TTC549 (cell line): ENCODE measurements around the gene C10orf62.

Experiments
- FAIRE-seq: peaks from 2 replicates; lab custom pipeline; 2012; peaks lifted over from hg19 to GRCh38; lab: Jason Lieb, UNC

Gene C10orf62

DNA sequence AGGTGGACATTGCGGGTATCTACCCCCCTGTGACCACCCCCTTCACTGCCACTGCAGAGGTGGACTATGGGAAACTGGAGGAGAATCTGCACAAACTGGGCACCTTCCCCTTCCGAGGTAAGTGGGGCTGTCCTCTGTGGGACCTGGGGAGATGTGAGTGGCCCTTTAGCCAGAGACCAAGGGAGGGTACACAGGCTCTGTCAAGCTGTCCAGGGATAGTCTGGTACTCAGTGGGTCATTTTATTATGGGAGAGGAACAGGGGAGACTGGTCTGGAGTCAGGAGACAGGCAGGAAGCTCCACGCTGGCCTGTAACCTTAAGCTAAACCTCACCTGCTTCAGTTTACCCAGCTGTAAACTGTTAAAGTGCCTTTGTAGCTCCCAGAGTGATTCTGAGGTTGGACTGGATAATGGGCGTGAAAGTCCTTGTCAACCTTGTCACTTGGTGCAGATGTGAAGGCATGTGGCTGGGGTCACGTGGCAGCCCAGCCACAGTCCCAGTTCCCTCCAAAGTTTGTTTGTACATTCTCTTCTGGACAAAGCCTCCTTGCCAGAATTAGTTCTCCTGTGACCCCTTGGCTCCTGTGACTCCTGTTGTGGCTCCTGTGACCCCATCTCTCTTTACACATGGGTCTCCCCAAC, 4.6 kb upstream of the C10orf62 start:
- FAIRE-seq, result no peak

GRCh38 chr10:97585439-97585811, 4.1 kb upstream of the C10orf62 start:
- FAIRE-seq, result no peak

DNA sequence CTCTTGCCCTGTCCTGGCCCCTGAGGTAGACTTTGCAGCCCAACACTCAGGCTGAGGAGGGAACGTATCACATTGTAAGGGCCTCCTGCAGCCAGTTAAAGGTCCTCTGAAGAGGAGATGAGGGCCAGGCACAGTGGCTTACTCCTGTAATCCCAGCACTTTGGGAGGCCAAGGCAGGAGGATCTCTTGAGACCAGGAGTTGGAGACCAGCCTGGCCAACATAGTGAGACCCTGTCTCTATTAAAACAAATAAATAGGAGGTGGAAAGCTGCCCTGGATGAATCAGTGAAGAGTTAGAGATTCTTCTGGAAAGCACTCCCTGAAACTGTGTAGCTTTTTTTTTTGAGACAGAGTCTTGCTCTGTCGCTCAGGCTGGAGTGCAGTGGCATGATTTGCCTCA, 2.3 kb upstream of the C10orf62 start:
- FAIRE-seq, result no peak

- no peak for FAIRE-seq
Measured at GRCh38 chr10:97590082-97590747, 694 bp downstream of the C10orf62 start.

DNA sequence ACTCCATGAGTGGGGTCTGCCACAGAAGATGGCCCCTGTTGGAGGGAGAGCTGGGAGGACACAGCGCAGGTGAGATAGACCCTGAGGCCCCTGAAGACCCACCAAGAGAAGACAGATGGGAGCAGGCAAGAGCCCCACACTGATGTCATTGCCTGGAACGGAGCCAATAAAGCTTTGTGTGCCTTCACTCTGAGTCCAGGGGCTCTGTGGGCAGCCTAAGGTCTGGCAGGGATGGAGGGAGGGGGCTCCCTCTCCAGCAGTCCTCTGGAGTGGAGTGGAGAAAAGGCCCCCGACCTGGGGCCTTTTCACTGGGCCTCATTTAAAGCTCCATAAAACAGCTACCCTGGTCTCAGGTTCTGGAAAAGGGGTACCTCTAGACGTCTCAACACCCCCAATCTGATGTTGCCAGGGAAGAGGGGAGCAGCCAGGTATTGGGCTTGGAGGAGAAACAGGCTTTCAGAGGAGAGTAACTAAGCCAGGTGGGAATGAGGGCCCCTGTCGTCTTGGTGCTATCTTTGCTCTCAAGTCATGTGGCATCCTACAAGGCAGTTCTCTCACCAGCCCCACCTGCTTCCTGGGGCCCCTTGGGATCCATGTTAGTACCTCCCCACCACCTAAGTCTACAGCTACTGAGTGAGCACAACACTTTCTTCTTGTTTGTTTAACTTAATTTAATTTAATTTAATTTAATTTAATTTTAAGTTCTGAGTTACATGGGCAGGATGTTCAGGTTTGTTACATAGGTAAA, 1.4 kb downstream of the C10orf62 start:
- FAIRE-seq, result no peak

GRCh38 chr10:97593421-97593820, 3.9 kb downstream of the C10orf62 start:
- FAIRE-seq, result no peak

DNA sequence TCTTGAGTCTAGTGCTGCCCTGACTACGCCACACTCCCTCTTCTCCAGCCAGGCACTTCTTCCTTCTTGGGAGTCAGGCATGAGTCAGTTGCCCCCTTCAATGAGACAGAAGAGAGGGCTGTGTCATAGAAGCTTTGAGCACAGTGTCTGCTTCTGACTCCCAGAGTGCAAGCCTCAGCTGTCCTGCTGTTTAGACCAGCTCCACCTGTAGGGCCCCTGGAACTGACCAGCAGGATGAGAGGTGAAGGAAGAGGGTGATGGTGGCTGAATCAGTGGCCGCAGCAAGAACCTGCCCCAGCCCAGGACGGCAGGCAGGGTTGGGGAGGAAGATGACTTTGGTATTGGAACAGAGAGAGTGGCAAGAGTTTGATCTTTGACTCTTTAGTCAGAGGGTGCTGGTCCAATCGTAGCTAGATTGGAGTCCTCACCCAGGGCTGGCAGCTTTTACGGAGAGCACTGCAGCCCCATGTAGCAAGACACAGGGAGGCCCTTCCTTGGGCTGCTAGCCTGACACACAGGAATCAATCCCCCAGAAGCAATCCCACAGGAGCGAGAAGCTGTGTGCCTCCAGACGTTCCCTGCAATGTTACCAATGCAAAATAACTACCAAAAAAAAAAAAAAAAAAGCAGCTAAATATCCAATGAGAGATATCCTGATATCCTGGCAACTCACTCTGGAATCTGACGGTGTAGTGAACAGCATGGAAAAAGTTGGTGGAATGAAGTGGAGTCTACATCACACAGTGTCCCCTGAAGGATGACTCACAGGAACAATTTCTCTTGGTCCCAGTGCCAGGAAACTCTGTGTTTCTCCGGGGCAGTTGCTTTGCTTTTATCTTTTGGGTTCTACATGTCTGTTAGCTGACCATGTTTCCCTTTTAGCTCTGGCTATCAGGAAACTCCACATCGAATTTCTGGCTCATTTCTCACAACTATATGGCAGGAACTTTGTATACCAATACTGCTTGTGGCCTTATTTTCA, 6.9 kb downstream of the C10orf62 start:
- FAIRE-seq, result no peak

DNA sequence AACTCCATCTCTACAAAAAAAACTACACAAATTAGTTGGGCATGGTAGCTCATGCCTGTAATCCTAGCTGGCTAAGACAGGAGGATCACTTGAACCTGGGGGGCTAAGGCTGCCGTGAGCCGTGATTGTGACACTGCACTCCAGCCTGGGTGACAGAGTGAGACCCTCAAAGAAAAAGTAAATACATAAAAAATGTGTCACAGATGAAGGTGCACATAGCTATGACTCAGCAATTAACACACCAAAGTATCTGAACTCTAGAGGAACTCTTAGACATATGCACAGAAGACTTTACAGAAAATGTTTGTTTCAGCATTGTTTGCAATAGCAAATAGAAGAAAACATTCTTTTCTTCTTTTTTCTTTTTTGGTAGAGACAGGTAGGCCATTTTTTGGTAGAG, 8.3 kb downstream of the C10orf62 start:
- no peak for FAIRE-seq

GRCh38 chr10:97598407-97599271, 9.1 kb downstream of the C10orf62 start:
- no peak for FAIRE-seq

DNA sequence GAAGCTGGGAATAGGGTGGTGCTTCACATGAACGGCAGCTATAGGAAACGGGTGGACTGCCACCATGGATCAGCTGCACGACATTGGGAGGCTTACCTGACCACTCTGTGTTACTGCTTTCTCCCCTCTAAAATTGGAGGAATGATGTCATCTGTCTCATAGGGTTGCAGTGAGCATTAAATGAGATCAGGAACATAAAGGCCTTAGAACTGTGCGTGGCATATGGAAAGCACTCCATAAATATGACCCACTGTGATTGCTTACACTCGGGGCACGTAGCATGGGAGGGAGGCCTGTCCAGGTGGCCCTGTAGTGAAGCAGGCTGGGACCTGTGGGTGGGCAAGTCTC, 9.7 kb downstream of the C10orf62 start:
- no peak for FAIRE-seq

GRCh38 chr10:97600616-97601015, 11.1 kb downstream of the C10orf62 start:
- no peak for FAIRE-seq

DNA sequence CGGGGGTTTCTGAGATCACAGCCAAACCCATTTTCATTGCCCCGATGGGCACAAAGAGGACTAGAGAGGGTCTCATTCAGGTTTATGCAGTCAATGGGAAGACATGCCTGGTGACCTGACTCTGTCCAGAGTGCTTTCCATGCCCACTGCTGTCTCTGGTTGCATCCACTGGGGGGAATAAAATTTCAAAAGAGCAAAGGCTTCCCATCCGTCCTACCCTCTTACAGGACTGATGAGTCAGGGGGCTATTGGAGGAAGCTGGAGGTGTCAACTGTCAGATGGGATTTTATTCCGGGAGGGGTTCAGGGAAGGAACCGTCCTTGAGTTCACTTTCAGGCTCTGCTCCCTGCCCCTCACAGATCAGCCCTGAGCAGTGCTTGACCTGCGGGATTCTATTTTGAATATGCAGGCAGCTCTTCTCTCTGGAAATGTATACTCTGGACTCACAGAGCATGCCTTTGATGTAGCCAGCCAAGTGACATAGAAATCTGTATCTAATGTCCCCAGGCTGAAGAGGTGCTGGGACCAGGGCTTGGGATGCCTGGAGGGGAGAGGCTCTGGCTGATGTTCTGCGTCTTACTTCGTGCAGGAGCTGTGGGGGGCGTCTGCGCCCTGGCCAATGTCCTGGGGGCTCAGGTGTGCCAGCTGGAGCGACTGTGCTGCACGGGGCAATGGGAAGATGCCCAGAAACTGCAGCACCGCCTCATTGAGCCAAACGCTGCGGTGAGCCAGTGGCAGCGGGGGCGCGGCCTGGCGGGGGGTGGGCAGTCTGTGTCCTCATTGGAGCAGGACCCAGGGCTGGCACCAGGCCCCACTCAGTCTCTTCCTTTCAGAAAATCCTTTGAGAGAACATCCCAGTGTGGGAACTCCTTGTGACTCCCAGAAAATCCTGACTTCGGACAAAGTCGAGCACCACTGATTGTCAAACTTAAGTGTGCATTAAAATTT, 12.0 kb downstream of the C10orf62 start:
- no peak for FAIRE-seq

GRCh38 chr10:97607095-97607636, 17.6 kb downstream of the C10orf62 start:
- no peak for FAIRE-seq

DNA sequence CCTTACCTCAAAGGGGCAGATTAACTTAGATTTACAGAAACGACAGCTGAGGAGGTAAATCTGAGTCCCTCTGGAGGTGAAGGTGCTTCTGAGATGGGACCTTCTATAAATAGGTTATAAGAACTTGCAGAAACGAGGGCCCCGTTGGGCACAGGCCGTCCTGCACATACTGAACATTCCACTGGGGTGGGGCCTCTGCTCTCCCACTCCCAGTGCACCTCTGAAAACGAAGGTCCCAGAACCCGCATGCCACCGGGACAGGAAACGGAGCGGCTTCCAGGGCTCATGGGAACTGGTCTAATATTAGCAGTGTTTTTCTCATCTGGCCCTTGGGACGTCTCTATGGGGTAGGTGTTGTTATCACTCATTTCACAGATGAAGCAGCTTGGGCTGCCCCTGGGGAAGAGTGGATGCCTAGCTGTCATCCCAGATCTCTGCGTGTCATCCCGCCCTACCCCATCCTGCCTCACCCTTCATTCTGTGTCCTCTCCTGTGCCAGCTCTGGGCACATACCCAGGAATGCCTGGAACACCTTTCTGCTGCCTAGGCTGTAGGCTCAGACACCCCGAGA, 19.6 kb downstream of the C10orf62 start:
- FAIRE-seq, result no peak

GRCh38 chr10:97611473-97611872, 22.0 kb downstream of the C10orf62 start:
- FAIRE-seq, result no peak

DNA sequence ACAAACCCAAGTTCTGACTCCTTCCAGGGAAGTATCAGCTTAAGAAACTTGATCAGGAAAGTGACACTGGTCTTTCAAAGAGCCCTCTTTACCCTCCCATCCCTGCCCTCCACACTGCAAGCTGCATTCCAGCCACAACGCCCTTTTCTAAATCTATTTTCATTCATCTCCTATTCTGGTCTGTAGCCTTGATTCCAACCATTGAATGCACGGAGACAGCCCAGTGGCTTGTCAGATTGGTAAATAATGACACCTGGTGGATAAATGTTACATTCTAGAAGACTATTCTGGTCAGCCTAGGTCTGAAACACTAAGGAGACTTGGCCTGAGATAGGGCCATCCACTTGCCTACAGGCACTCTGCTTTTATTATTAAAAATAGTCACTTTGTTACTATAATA, 22.9 kb downstream of the C10orf62 start:
- peak; percentile 76 for FAIRE-seq

- FAIRE-seq, result no peak
Measured at GRCh38 chr10:97618285-97618684, 28.8 kb downstream of the C10orf62 start.

GRCh38 chr10:97618733-97619132, 29.2 kb downstream of the C10orf62 start:
- FAIRE-seq, result no peak

GRCh38 chr10:97623277-97623676, 33.8 kb downstream of the C10orf62 start:
- FAIRE-seq, result no peak

DNA sequence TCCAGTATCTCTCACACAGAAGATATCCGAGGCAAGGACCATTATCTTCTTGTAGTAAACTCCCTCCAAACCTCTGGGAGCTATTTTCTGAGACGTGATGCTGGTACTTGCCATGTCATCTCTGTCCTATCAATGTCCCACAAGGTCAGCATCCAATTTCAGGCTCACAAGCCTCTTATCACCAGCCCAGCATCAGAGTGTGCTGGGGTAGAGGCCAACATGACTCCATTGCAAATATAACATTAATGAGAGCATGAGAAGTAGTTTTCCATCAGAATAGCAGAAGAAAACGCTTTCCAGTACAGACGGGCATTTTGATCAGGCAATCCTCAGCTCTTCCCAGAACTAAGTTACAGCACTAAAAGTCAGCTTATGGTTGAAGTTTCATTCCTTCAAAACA, 38.2 kb downstream of the C10orf62 start:
- FAIRE-seq, result no peak
